GM12801 (cell line): ENCODE measurements around the gene RTP4.

Source experiments
- CTCF ChIP-seq: IDR thresholded peaks from one replicate; pipeline ENCODE4 v1.5.1; 2011; ENCODE audit warnings: control low read depth; ENCODE audit not compliant: insufficient read length; ENCODE audit errors: extremely low read depth

Gene RTP4

GRCh38 chr3:187368251-187369088 lies at the start of gene RTP4:
TSS of gene RTP4 (plus strand) at chr3:187368385. CDS start at chr3:187368442, 57 bp downstream.
- TF ChIP-seq CTCF: no peak

- no peak for TF ChIP-seq CTCF
Measured at GRCh38 chr3:187318819-187319616, 49.2 kb upstream of the RTP4 start.

GRCh38 chr3:187319699-187320302 lies 48.4 kb upstream of the RTP4 start:
- TF ChIP-seq CTCF: peak; percentile 87

- TF ChIP-seq CTCF: no peak
Measured at GRCh38 chr3:187321766-187322165, 46.4 kb upstream of the RTP4 start.

GRCh38 chr3:187322291-187322690 lies 45.9 kb upstream of the RTP4 start:
- no peak for TF ChIP-seq CTCF

- no peak for TF ChIP-seq CTCF
Measured at GRCh38 chr3:187323091-187323490, 45.1 kb upstream of the RTP4 start.

GRCh38 chr3:187325632-187326031 lies 42.6 kb upstream of the RTP4 start:
- TF ChIP-seq CTCF: no peak
